ENCODE measurements around the gene CRNN. TPM values are rescaled to one million over a fixed set of nuclear protein-coding genes. Genes with fewer than 3 reads are reported as not detected.

Gene CRNN
- total RNA-seq, 1 donor from 2014 or later: not detected

Other genes with a start within 250 kb of the CRNN start
- not detected in 2 replicates for gene HRNR, start 190.1 kb downstream of the CRNN start, total RNA-seq
- not detected in 2 replicates for gene FLG, start 89.0 kb downstream of the CRNN start, total RNA-seq
- not detected in 2 replicates for gene FLG2, start 54.3 kb downstream of the CRNN start, total RNA-seq
- not detected in 2 replicates for gene LCE5A, start 96.5 kb upstream of the CRNN start, total RNA-seq
- gene CRCT1, start 100.2 kb upstream of the CRNN start, total RNA-seq: 0.75 TPM in 1 of 2 replicates, not detected in the other
- gene LCE3E, start 152.5 kb upstream of the CRNN start, total RNA-seq: not detected in 2 replicates
- not detected in 2 replicates for gene LCE3D, start 166.3 kb upstream of the CRNN start, total RNA-seq
- not detected in 2 replicates for gene LCE3C, start 186.0 kb upstream of the CRNN start, total RNA-seq
- not detected in 2 replicates for gene LCE3B, start 199.5 kb upstream of the CRNN start, total RNA-seq
- gene LCE3A, start 208.8 kb upstream of the CRNN start, total RNA-seq: not detected in 2 replicates
- gene LCE2D, start 249.1 kb upstream of the CRNN start, total RNA-seq: not detected in 2 replicates